CD14-positive monocyte (primary cell): ENCODE measurements around the gene DLGAP3. TPM values are rescaled to one million over a fixed set of nuclear protein-coding genes. Genes with fewer than 3 reads are reported as not detected.
"Not testable (repeated sequence)": the region's sequence is repeated elsewhere in the genome, so short reads cannot be mapped to it uniquely, and the experiment has no call there.

Source experiments
- DNase-seq, 3 donors: peaks; one replicate each; pipeline ENCODE4 v3.0.0-alpha.2; 2011 to 2022
- H2AFZ ChIP-seq: 2 replicates; pipeline ENCODE4 v1.6.0; 2012; ENCODE audit warnings: mild to moderate bottlenecking, low read depth, low read length, inconsistent platforms; ENCODE audit not compliant: insufficient read depth, poor library complexity, severe bottlenecking
- H3K27ac ChIP-seq, 2 donors: 1 replicate in 1 of 2; 2 replicates in 1 of 2; pipeline ENCODE4 v1.5.1; 2012 to 2013; ENCODE audit warnings: low read length in 2 of 2, control low read depth in 1 of 2, inconsistent platforms in 1 of 2, low read depth in 1 of 2, mild to moderate bottlenecking in 1 of 2
- H3K27me3 ChIP-seq, 2 donors: one replicate each; pipeline versions ENCODE4 v1.6.0 to v1.6.1; 2011 to 2013; ENCODE audit warnings: low read length in 2 of 2; ENCODE audit not compliant: control insufficient read depth in 2 of 2, insufficient read depth in 2 of 2
- H3K36me3 ChIP-seq, 2 donors: replicated peaks in 1 of 2; 1 replicate in 1 of 2; 2 replicates in 1 of 2; pipeline versions ENCODE4 v1.5.1 to v1.6.1; 2012 to 2013; ENCODE audit warnings: low read length in 2 of 2, control low read depth in 1 of 2, inconsistent platforms in 1 of 2, mild to moderate bottlenecking in 1 of 2; ENCODE audit not compliant: insufficient read depth in 2 of 2, control insufficient read depth in 1 of 2
- H3K4me1 ChIP-seq, 2 donors: 1 replicate in 1 of 2; 2 replicates in 1 of 2; pipeline versions ENCODE4 v1.5.1 to v1.6.1; 2012 to 2013; ENCODE audit warnings: low read length in 2 of 2, control low read depth in 1 of 2, inconsistent platforms in 1 of 2, mild to moderate bottlenecking in 1 of 2, moderate library complexity in 1 of 2; ENCODE audit not compliant: insufficient read depth in 2 of 2, control insufficient read depth in 1 of 2
- H3K4me2 ChIP-seq: replicated peaks from 2 replicates; pipeline ENCODE3; 2012; ENCODE audit warnings: low read length, moderate library complexity, mild to moderate bottlenecking; ENCODE audit not compliant: poor library complexity, severe bottlenecking; ENCODE audit errors: extremely low read depth
- H3K4me3 ChIP-seq, 3 experiments: fragments of 200-600 bp in 1 of 3; sonication (generic) in 1 of 3; replicated peaks in 1 of 3; 1 replicate in 2 of 3; 2 replicates in 1 of 3; pipeline ENCODE4 v1.5.1; 2011 to 2013; ENCODE audit warnings: low read length in 3 of 3, mild to moderate bottlenecking in 3 of 3, control low read depth in 2 of 3, low read depth in 2 of 3, inconsistent platforms in 1 of 3, moderate library complexity in 1 of 3
- H3K79me2 ChIP-seq: 2 replicates; pipeline ENCODE4 v1.6.0; 2012; ENCODE audit warnings: mild to moderate bottlenecking, control low read depth, inconsistent platforms, low read length, moderate library complexity; ENCODE audit not compliant: insufficient read depth
- H3K9ac ChIP-seq: 2 replicates; pipeline ENCODE4 v1.6.0; 2017; ENCODE audit warnings: low read length, mild to moderate bottlenecking; ENCODE audit not compliant: insufficient read depth, poor library complexity, severe bottlenecking
- H3K9me3 ChIP-seq, 2 donors: replicated peaks in 1 of 2; 1 replicate in 1 of 2; 2 replicates in 1 of 2; pipeline versions ENCODE4 v1.5.1 to v1.6.1; 2012 to 2013; ENCODE audit warnings: low read length in 2 of 2, control low read depth in 1 of 2; ENCODE audit not compliant: control insufficient read depth in 1 of 2, insufficient read depth in 1 of 2
- H4K20me1 ChIP-seq: 2 replicates; pipeline ENCODE4 v1.6.0; 2012; ENCODE audit warnings: mild to moderate bottlenecking, low read length, control low read depth, moderate library complexity; ENCODE audit not compliant: insufficient read depth
- H3K27ac Mint-ChIP-seq, 7 donors: one replicate each; pipeline ENCODE4 v1.8.0; 2020; ENCODE audit warnings: mild to moderate bottlenecking in 7 of 7, mixed read lengths in 7 of 7, moderate library complexity in 6 of 7, inconsistent platforms in 2 of 7
- H3K27me3 Mint-ChIP-seq, 3 donors: one replicate each; pipeline ENCODE4 v1.8.0; 2021 to 2022; ENCODE audit warnings: low read depth in 3 of 3, mild to moderate bottlenecking in 3 of 3, mixed read lengths in 3 of 3, moderate library complexity in 3 of 3, inconsistent platforms in 1 of 3
- H3K36me3 Mint-ChIP-seq, 2 donors: one replicate each; pipeline ENCODE4 v1.8.0; 2020; ENCODE audit warnings: mixed read lengths in 2 of 2, inconsistent platforms in 1 of 2, mild to moderate bottlenecking in 1 of 2
- H3K4me1 Mint-ChIP-seq: one replicate; pipeline ENCODE4 v1.8.0; 2020; ENCODE audit warnings: mild to moderate bottlenecking, mixed read lengths
- H3K4me3 Mint-ChIP-seq, 2 donors: one replicate each; pipeline ENCODE4 v1.8.0; 2020; ENCODE audit warnings: mild to moderate bottlenecking in 2 of 2, mixed read lengths in 2 of 2, moderate library complexity in 1 of 2
- H3K9me3 Mint-ChIP-seq, 7 donors: one replicate each; pipeline ENCODE4 v1.8.0; 2020 to 2022; ENCODE audit warnings: mixed read lengths in 7 of 7, mild to moderate bottlenecking in 6 of 7, moderate library complexity in 6 of 7, inconsistent platforms in 2 of 7
- CTCF ChIP-seq: fragments of 200-600 bp; IDR thresholded peaks from one replicate; pipeline ENCODE4 v1.8.0; 2022; ENCODE audit warnings: antibody characterized with exemption, mild to moderate bottlenecking
- WGBS: methylation state at CpG from one replicate; pipeline ENCODE4 v1.1.5; 2013; ENCODE audit warnings: missing lambda C conversion rate; ENCODE audit not compliant: insufficient coverage; 5-methylcytosine and 5-hydroxymethylcytosine counted together
- intact Hi-C, 2 donors: fragments of 100-400 bp; cut with micrococcal nuclease; formaldehyde crosslinking; loops; one replicate each; pipeline versions ENCODE4 v1.15.0 to v1.15.1; 2023
- polyA plus RNA-seq, 3 donors: library from polyadenylated mRNA; depleted of rRNA in 1 of 3; unstranded in 2 of 3; stranded (reverse) in 1 of 3; fragments of 300-500 nt in 2 of 3; fragments of >200 nt in 1 of 3; fragmentation: Illumina TruSeq in 2 of 3; gene quantifications; 1 replicate in 2 of 3; 2 replicates in 1 of 3; pipeline ENCODE4 v1.2.3, GENCODE V29; 2012 to 2021

DLGAP3 gene
- polyA plus RNA-seq, 3 donors: 0.10 to 0.56 (median 0.16) TPM

DNA sequence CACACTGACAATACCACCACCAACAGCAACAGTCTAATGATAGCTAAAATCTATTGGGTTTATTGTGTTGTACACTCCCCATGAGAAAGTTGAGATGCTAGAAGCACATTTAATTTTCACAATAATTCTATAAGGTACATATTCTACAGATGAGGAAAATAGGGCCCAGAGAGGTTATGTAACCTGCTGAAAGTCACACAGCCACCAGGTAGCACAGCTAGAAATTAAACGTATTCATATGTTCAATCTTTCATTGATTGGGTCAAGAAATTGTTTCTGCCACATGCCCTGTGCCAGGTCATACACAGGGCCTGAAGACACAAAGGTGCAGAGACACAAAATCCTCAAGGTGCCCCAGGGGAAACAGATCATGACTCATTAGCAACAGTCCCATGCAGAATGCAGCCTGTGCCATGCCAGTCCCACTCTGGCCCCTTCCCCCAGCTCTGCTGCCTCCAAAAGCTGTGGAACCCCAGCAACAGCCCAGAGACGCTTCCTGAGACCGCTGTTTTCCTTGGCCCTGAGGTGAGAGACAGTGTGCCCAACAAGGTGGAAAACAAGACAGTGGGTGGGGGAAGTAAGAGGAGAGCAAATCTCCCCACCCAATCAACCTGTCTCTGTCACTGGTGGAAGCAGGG lies 104.5 kb downstream of the DLGAP3 start:
- H3K27me3 Mint-ChIP-seq: peaks cover 0 to 10% (median 6%) of the 10 kb centered on the region in 3 donors
- Histone ChIP-seq H3K4me3 (no peak overlapping the region), H3K36me3 (no peaks in the 10 kb centered on the region), H3K4me1 (no peaks in the 10 kb centered on the region), H3K27ac (no peak overlapping the region), H4K20me1 (no peaks in the 10 kb centered on the region), H3K79me2 (no peaks in the 10 kb centered on the region), H3K9ac (no peak overlapping the region), H3K4me2 (no peak overlapping the region), H2AFZ (no peak overlapping the region), H3K27me3 (no peaks in the 10 kb centered on the region), H3K9me3 (no peaks in the 10 kb centered on the region)
- no peak for TF ChIP-seq CTCF
- H3K36me3 Mint-ChIP-seq: no peaks in the 10 kb centered on the region
- no peak for DNase-seq
- peaks cover 8% of the 10 kb centered on the region for H3K4me1 Mint-ChIP-seq
- 90% methylated on average over 1 of the region's 3 CpGs for WGBS
- H3K27ac Mint-ChIP-seq: no peak overlapping the region
- H3K9me3 Mint-ChIP-seq: peaks cover 0 to 3% (median 2%) of the 10 kb centered on the region in 7 donors
- no peak overlapping the region for H3K4me3 Mint-ChIP-seq
- intact Hi-C loops: no loop called here

- Mint-ChIP-seq H3K27ac (no peak overlapping the region), H3K27me3 (peaks cover 0 to 6% (median 4%) of the 10 kb centered on the region in 3 donors), H3K9me3 (peaks cover 0 to 3% (median 2%) of the 10 kb centered on the region in 7 donors), H3K4me1 (peaks cover 8% of the 10 kb centered on the region), H3K4me3 (no peak overlapping the region), H3K36me3 (no peaks in the 10 kb centered on the region)
- WGBS: no CpG with 5 or more reads among the region's 3 CpGs
- H3K79me2 ChIP-seq: no peaks in the 10 kb centered on the region
- intact Hi-C loops: no loop called here
- no peak overlapping the region for H3K4me3 ChIP-seq
- H3K27me3 ChIP-seq: no peaks in the 10 kb centered on the region
- TF ChIP-seq CTCF: no peak
- H2AFZ ChIP-seq: no peak overlapping the region
- H3K4me2 ChIP-seq: no peak overlapping the region
- no peaks in the 10 kb centered on the region for H3K4me1 ChIP-seq
- H3K27ac ChIP-seq: no peak overlapping the region
- no peak for DNase-seq
- no peak overlapping the region for H3K9ac ChIP-seq
- H3K9me3 ChIP-seq: no peaks in the 10 kb centered on the region
- no peaks in the 10 kb centered on the region for H4K20me1 ChIP-seq
- H3K36me3 ChIP-seq: no peaks in the 10 kb centered on the region
Observed at GRCh38 chr1:34822202-34822601, 107.2 kb downstream of the DLGAP3 start.

- H2AFZ ChIP-seq, H3K9ac ChIP-seq, H3K27ac ChIP-seq, DNase-seq, H3K4me1 Mint-ChIP-seq, H3K36me3 ChIP-seq, H3K79me2 ChIP-seq, H3K36me3 Mint-ChIP-seq, H3K4me1 ChIP-seq, H3K9me3 ChIP-seq, H3K9me3 Mint-ChIP-seq, H3K4me2 ChIP-seq, H3K4me3 ChIP-seq, H3K27me3 ChIP-seq, H3K27me3 Mint-ChIP-seq, H3K27ac Mint-ChIP-seq, H4K20me1 ChIP-seq, H3K4me3 Mint-ChIP-seq, intact Hi-C loops: not testable (repeated sequence)
- WGBS: 57% methylated on average over 1 of the region's 2 CpGs
Observed at GRCh38 chr1:34818862-34819261, 110.6 kb downstream of the DLGAP3 start.
